Natural killer cell treated with Interleukin-12 subunit alpha and Interleukin-12 subunit beta and Interleukin-15 and Interleukin-18, amount 100 ng/mL, for 72 hours (primary cell): ENCODE measurements around the gene CFAP54. TPM values are rescaled to one million over a fixed set of nuclear protein-coding genes. Genes with fewer than 3 reads are reported as not detected.
"Not testable (repeated sequence)": the region's sequence is repeated elsewhere in the genome, so short reads cannot be mapped to it uniquely, and the experiment has no call there.

ENCODE experiments used
- ATAC-seq, 2 donors: fragments of 150-1000 bp; cut with Tn5 transposase in 1 of 2; sonication (Bioruptor Pico), chemical (Tn5 transposase) in 1 of 2; 2 replicates each; pipeline ENCODE4 v1.10.0; 2021
- DNase-seq: peaks from one replicate; pipeline ENCODE4 v3.0.0; 2022; ENCODE audit warnings: low spot score
- H3K27ac Mint-ChIP-seq, 2 donors: 1 replicate in 1 of 2; 2 replicates in 1 of 2; pipeline ENCODE4 v1.8.0; 2022; ENCODE audit warnings: mixed read lengths in 2 of 2, mild to moderate bottlenecking in 1 of 2, moderate library complexity in 1 of 2
- H3K27me3 Mint-ChIP-seq, 2 donors: 1 replicate in 1 of 2; 2 replicates in 1 of 2; pipeline ENCODE4 v1.8.0; 2022; ENCODE audit warnings: mixed read lengths in 2 of 2
- H3K36me3 Mint-ChIP-seq: one replicate; pipeline ENCODE4 v1.8.0; 2022; ENCODE audit warnings: mixed read lengths
- H3K4me1 Mint-ChIP-seq, 2 donors: 1 replicate in 1 of 2; 2 replicates in 1 of 2; pipeline ENCODE4 v1.8.0; 2022; ENCODE audit warnings: low read depth in 2 of 2, mixed read lengths in 2 of 2, mild to moderate bottlenecking in 1 of 2
- H3K4me3 Mint-ChIP-seq: one replicate; pipeline ENCODE4 v1.8.0; 2022; ENCODE audit warnings: mixed read lengths
- H3K9me3 Mint-ChIP-seq: 2 replicates; pipeline ENCODE4 v1.8.0; 2022; ENCODE audit warnings: mixed read lengths
- total RNA-seq, 2 donors: library from RNA; stranded (reverse); gene quantifications; one replicate each; pipeline ENCODE4 v1.2.3, GENCODE V29; 2022

The CFAP54 gene
- total RNA-seq, 2 donors from 2014 or later = 0.14 to 0.50 TPM

DNA sequence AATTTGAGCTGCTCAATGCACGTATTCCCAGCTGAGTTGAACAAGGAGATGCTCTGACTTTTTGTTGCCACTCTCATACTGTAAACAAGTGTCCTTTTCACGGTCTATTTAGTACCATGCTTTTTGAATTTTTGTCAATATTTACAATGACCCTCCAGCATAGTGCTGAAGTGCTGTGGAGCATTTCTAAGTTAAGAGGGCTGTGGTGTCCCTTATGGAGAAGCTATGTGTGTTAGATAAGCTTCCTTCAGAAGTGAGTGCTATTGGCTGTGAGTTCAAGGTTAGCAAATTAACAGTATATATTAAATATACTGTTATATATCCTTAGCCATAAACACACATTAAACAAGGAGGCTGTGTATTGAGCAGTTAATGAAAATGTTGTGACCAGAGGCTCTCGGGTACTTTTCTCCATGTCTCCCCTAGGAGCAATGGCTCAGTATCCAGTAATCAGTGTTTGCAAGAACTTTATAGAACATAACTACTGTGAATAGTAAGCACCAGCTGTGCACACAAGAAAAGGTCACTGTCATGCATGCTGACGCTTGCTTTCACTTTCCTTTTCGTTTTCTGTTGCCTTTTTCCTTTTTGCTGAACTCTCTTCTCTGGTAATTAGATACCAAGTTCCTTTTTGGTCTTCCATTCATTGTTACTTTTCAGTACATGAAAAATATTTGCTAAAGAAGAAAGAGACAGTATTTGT lies 230.4 kb downstream of the CFAP54 start:
- Mint-ChIP-seq H3K4me3 (peak overlapping the region; percentile 87), H3K27ac (peak overlapping the region; percentile 78 to 90), H3K27me3 (no peaks in the 10 kb centered on the region), H3K36me3 (no peaks in the 10 kb centered on the region), H3K9me3 (no peaks in the 10 kb centered on the region), H3K4me1 (peaks cover 5% of the 10 kb centered on the region in 2 donors)
- ATAC-seq (peak; percentile 85 to 86), DNase-seq (no peak)

DNA sequence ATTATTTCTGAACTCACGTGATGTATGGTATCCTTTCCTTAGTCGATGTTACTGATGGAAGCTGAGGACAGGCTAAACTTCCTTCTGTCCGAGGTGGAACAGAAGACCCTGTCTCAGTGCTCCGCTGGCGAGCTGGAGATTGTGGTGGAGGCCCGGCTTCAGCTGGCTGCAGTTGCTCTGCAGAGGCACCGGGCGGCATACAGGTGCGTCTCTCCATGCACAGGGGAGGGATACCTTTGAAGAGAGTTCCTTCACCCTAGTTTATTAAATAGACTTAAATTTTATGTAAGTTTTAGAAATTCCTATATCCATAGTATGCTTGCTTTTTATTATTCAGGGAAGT lies 231.0 kb downstream of the CFAP54 start:
- Mint-ChIP-seq H3K27me3 (no peaks in the 10 kb centered on the region), H3K36me3 (no peaks in the 10 kb centered on the region), H3K9me3 (no peaks in the 10 kb centered on the region), H3K4me1 (peaks cover 5% of the 10 kb centered on the region in 2 donors), H3K4me3 (peak overlapping the region; percentile 87), H3K27ac (peak overlapping the region; percentile 78 to 90)
- ATAC-seq (peak; percentile 68 to 70), DNase-seq (no peak)

DNA sequence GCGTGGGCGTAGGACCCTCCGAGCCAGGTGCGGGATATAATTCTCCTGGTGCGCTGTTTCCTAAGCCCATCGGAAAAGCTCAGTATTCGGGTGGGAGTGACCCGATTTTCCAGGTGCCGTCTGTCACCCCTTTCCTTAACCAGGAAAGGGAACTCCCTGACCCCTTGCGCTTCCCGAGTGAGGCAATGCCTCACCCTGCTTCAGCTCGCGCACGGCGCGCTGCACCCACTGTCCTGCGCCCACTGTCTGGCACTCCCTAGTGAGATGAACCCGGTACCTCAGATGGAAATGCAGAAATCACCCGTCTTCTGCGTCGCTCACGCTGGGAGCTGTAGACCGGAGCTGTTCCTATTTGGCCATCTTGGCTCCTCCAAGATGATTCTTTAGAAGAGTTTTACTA lies 240.1 kb downstream of the CFAP54 start:
- H3K27ac Mint-ChIP-seq, H3K4me1 Mint-ChIP-seq, DNase-seq, H3K9me3 Mint-ChIP-seq, H3K36me3 Mint-ChIP-seq, H3K4me3 Mint-ChIP-seq, ATAC-seq: not testable (repeated sequence)
- peaks cover 7 to 13% of the 10 kb centered on the region in 2 donors for H3K27me3 Mint-ChIP-seq

DNA sequence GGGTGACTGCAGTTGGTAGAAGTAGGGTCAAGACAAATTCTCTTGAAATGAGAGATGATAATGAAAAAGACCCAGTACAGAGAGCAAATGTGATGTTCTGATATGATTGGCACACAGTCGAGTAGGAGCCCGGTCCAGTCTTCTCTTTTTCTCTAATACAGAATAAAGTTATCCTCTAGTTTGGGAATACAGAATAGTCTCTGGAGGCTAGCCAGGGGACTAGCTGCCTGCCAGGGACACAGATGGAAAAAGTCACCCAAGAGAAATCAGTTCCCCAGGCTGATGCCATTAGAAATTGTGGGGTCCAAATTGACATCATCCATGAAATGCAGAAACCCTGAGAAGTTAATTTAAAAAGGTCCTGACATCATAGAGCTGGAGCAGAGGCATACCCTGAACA lies 240.5 kb downstream of the CFAP54 start:
- Mint-ChIP-seq H3K4me1 (no peaks in the 10 kb centered on the region), H3K27ac (no peak overlapping the region), H3K4me3 (no peak overlapping the region), H3K27me3 (peaks cover 7 to 13% of the 10 kb centered on the region in 2 donors), H3K9me3 (no peaks in the 10 kb centered on the region), H3K36me3 (no peaks in the 10 kb centered on the region)
- DNase-seq (no peak), ATAC-seq (no peak)

DNA sequence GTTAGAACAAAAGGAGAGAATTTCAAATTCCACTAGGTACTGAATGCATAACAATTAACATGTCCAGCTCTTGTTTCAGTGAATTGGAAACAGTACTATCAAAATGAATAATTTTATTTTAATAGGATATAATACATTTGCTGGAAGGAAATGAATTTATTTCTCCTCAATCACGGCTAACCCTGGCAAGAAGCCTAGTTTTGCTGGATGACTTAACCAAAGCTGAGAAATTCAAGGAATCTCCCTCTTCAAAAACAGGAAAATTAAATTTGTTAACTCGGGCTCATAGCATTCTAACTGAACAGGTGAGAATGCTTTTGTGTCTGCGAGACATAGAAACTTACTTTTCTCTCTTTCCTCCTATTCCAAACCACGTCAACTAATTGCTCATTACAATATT lies 254.2 kb downstream of the CFAP54 start:
- H3K4me3 Mint-ChIP-seq = no peak overlapping the region
- no peaks in the 10 kb centered on the region for H3K36me3 Mint-ChIP-seq
- H3K27me3 Mint-ChIP-seq = peaks cover 17 to 30% of the 10 kb centered on the region in 2 donors
- peaks cover 2% of the 10 kb centered on the region for H3K9me3 Mint-ChIP-seq
- H3K27ac Mint-ChIP-seq = no peak overlapping the region
- ATAC-seq (no peak), DNase-seq (no peak)
- no peaks in the 10 kb centered on the region for H3K4me1 Mint-ChIP-seq

DNA sequence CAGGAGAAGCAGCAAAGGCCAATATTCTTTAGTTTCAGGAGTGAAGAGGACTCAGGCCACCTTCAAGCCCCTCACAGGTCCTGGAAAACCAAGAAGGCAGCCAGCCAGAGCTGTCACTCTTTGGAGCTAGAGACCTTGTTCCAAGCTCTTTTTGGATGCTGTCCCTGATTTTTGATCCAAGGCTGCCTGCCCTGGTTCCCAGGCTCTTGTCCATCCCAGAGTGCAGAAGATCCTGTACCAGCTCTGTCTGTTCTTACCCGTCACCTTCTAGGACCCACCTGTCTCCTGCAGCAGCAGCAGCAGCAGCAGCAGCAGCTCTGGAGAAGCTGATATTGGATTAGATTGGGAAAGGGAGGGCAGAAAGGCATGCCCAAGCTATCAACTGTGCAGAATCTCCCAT lies 260.6 kb downstream of the CFAP54 start:
- Mint-ChIP-seq H3K4me3 (no peak overlapping the region), H3K36me3 (no peaks in the 10 kb centered on the region), H3K27me3 (peaks cover 19 to 37% of the 10 kb centered on the region in 2 donors), H3K4me1 (no peaks in the 10 kb centered on the region), H3K27ac (no peak overlapping the region), H3K9me3 (no peaks in the 10 kb centered on the region)
- DNase-seq (no peak), ATAC-seq (no peak)

DNA sequence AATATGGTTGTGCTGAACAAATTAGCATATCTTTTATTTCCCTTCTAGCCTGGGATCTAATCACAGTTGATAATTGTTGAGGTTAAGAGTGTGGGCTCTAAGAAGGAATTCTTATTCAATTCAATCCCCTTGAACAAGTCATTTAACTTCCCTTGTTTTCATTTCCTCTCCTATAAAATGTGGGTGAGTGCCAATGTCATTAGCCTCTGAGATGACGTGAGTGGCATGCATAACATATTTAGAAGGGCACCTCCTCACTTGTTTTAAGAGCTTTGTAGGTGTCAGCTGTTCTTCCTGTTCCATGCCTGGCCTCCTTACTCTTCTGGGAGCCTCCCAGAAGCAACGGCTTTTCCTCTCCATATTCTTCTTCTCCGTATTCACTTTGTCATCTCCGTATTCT lies 262.2 kb downstream of the CFAP54 start:
- Mint-ChIP-seq H3K4me1 (no peaks in the 10 kb centered on the region), H3K9me3 (no peaks in the 10 kb centered on the region), H3K36me3 (no peaks in the 10 kb centered on the region), H3K4me3 (no peak overlapping the region), H3K27me3 (peaks cover 16 to 34% of the 10 kb centered on the region in 2 donors), H3K27ac (no peak overlapping the region)
- DNase-seq (no peak), ATAC-seq (no peak)

DNA sequence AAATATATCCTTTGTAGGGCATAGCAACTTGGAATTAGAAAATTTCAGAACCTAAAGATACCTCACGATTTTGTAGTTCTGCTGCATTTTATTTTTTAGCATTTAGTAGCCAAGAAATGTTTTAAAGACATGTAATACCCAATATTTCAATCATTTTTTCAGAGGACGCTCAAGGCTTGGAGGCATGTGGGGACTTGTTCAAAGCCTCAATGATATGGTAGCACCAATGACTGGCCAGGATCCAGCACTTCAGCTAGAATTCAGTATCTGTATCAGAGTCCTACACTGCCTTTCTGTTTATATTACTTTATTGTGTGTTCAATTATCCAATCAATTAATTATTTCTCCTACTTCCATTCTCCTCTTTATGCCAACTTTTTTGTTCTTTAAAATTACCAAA lies 262.8 kb downstream of the CFAP54 start:
- Mint-ChIP-seq H3K27ac (no peak overlapping the region), H3K36me3 (no peaks in the 10 kb centered on the region), H3K27me3 (peaks cover 12 to 28% of the 10 kb centered on the region in 2 donors), H3K4me1 (no peaks in the 10 kb centered on the region), H3K4me3 (no peak overlapping the region), H3K9me3 (no peaks in the 10 kb centered on the region)
- ATAC-seq (no peak), DNase-seq (no peak)

DNA sequence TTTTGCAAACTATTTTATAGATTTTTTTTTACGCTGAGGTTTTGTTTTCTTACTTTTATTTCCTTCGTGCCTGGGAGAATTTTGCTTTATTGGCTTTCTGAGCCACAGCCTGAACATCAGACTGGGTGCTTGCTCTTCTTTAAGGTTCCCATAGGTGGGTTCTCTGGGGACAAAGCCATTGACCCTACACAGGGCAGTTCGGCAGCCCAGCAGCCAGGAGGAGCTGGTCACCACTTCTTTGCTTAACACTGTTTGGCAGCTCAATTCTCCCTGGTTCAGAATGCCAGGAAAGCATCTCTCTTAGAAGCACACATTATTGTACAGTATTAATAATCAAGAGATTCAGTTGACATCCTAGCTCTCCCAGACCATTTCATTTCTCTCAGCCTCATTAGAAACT lies 276.9 kb downstream of the CFAP54 start:
- Mint-ChIP-seq H3K9me3 (no peaks in the 10 kb centered on the region), H3K4me1 (no peaks in the 10 kb centered on the region), H3K36me3 (no peaks in the 10 kb centered on the region), H3K4me3 (no peak overlapping the region), H3K27me3 (peaks cover 13 to 23% of the 10 kb centered on the region in 2 donors), H3K27ac (no peak overlapping the region)
- no peak for DNase-seq
- no peak for ATAC-seq

DNA sequence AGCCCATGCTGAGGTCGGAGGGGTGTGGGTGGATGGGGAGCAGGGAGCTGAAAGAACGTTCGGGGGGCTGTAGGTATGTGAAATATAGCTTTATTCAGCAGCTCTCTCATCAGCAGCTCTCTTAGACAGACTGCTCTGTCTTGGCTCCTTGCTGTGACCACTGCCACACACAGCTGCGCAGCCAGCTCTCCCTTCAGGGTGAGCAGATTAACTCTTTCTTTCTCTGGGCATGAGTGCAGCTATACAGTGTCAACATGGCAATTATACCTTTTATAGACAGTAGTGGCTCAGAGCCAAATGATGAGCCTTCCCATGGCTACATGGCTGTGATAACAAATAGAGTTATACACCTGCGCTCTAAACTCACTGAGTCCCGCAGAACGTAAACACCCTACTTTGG lies 280.0 kb downstream of the CFAP54 start:
- H3K36me3 Mint-ChIP-seq = no peaks in the 10 kb centered on the region
- DNase-seq (no peak), ATAC-seq (no peak)
- H3K4me1 Mint-ChIP-seq = no peaks in the 10 kb centered on the region
- no peak overlapping the region for H3K4me3 Mint-ChIP-seq
- no peaks in the 10 kb centered on the region for H3K9me3 Mint-ChIP-seq
- H3K27me3 Mint-ChIP-seq = peaks cover 11 to 12% of the 10 kb centered on the region in 2 donors
- H3K27ac Mint-ChIP-seq = no peak overlapping the region

DNA sequence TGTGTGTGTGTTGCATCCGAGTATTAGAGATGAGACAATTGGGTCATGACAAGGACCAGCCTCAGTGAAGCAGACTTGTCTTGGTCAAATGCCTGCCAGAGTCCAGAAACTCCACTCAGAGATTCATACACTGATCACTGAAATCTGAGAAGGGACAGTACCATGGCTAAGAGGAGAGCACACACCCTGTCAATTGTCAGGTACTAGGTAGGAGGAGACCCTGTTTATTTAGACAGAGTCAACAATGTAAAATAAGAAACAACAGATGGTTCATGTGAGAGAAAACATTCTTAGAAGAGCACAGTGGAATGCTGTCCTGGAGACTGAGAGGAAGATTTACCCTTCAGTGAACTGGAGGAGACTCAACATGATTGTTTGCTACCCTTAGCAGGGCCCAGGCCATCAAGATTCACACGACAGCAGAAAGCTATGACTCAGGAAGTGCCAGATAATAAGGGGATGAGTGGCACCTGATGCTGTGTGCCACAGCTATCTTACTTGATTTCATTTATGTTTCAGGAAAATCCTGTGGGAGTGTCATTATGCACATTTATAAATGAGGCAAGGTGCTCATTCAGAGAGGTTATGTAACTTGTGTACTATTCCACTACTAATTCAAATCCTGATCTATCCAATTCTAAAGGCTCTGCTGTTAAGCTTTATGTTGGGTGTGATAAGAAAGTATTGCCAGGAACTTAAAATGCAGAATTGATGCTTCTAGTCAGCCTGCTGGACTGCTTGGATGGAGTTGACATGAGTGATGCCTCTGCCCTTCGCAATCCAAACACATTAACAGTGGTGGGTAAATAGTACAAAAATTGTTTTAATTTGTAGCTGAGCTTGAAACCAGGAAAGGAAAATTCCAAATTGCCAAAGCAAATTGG lies 281.1 kb downstream of the CFAP54 start:
- Mint-ChIP-seq H3K36me3 (no peaks in the 10 kb centered on the region), H3K9me3 (no peaks in the 10 kb centered on the region), H3K27ac (no peak overlapping the region), H3K4me3 (no peak overlapping the region), H3K27me3 (peaks cover 11 to 12% of the 10 kb centered on the region in 2 donors), H3K4me1 (no peaks in the 10 kb centered on the region)
- ATAC-seq (peak in 1 of 2 donors; percentile 32), DNase-seq (no peak)

DNA sequence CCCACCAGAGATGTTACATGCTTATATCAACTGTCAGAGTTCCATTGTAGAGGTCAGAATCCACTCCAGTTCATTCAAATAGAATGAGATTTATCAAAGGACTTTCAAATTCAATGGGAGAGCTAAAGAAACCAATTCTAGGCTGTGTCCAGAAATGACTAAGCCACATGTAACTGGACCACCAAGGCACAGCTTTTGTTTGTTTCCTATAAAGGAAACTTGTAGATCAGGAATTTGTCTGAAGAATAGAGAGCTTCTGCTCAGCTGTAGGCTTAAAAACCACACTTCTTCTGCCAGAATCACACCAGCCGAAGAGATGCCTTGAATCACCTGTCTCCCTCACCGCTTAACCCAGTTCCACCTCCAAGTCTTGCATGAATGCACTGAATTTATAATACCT lies 283.7 kb downstream of the CFAP54 start:
- ATAC-seq (no peak), DNase-seq (no peak)
- Mint-ChIP-seq H3K9me3 (no peaks in the 10 kb centered on the region), H3K36me3 (no peaks in the 10 kb centered on the region), H3K4me3 (no peak overlapping the region), H3K27ac (no peak overlapping the region), H3K4me1 (no peaks in the 10 kb centered on the region), H3K27me3 (no peaks in the 10 kb centered on the region)

DNA sequence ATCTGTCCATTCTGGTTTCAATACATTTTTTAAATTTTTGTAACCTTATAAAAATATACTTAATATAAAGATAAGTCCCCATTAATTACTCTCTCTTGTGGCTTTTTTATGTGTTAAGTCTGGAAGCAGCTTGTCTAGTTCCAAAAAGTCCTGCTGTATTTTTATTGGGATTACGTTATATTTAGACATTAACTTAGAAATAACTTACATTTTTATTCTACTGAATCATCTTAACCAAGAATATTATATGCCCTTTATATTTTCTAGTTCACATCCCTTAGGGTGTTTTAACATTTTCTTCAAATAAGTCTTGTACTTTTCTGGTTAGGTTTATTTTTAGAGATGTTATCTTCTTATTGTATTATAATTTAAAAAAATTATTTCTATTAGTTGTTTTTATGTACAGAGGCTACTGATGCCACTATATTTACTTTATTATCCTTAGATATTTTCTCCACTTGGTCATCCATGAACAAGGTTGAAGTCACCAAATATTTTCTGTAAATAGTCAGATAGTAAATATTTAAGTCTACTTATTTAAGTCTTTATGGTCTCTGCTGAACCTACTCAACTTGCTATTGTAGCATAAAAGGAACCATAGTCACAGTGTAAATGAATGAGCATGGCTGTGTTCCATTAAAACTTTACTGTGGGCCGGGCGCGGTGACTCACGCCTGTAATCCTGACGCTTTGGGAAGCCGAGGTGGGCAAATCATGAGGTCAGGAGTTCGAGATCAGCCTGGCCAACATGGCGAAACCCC lies 285.3 kb downstream of the CFAP54 start:
- ATAC-seq = no peak
- Mint-ChIP-seq H3K27ac (no peak overlapping the region), H3K36me3 (no peaks in the 10 kb centered on the region), H3K4me1 (no peaks in the 10 kb centered on the region), H3K4me3 (no peak overlapping the region), H3K27me3 (no peaks in the 10 kb centered on the region), H3K9me3 (no peaks in the 10 kb centered on the region)
- no peak for DNase-seq

DNA sequence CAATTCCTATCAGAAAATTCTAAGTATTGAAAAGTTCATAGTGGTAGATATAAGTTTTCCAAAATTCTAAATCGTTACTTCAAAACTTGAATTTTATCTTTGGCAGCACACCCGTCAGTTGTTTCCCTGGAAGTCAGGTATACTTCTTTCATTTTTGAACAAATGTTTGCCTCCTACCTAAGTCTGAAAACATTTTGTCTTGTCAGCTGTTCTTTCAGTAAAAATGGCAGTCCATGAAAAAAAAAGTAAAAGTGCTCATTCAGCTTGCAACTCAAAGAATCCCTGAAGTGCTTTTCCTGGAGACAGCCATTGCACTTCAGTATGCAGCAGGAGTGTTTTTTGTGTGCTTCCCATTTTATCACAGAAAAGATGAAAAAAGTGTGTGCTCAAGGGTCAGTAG lies 287.5 kb downstream of the CFAP54 start:
- no peak overlapping the region for H3K4me3 Mint-ChIP-seq
- DNase-seq = no peak

More for the DNA sequence above, 287.5 kb downstream of the CFAP54 start:
- Mint-ChIP-seq H3K27ac (no peak overlapping the region), H3K36me3 (no peaks in the 10 kb centered on the region), H3K9me3 (no peaks in the 10 kb centered on the region), H3K27me3 (no peaks in the 10 kb centered on the region), H3K4me1 (no peaks in the 10 kb centered on the region)
- no peak for ATAC-seq
